ENCODE results near the gene LRRC75B. TPM values are rescaled to one million over a fixed set of nuclear protein-coding genes. Genes with fewer than 3 reads are reported as not detected.
"Not testable (repeated sequence)": the region's sequence is repeated elsewhere in the genome, so short reads cannot be mapped to it uniquely, and the experiment has no call there.

Gene LRRC75B
- total and polyA plus RNA-seq, 2 experiments from 2014 or later: 7.8 to 10.6 TPM

DNA sequence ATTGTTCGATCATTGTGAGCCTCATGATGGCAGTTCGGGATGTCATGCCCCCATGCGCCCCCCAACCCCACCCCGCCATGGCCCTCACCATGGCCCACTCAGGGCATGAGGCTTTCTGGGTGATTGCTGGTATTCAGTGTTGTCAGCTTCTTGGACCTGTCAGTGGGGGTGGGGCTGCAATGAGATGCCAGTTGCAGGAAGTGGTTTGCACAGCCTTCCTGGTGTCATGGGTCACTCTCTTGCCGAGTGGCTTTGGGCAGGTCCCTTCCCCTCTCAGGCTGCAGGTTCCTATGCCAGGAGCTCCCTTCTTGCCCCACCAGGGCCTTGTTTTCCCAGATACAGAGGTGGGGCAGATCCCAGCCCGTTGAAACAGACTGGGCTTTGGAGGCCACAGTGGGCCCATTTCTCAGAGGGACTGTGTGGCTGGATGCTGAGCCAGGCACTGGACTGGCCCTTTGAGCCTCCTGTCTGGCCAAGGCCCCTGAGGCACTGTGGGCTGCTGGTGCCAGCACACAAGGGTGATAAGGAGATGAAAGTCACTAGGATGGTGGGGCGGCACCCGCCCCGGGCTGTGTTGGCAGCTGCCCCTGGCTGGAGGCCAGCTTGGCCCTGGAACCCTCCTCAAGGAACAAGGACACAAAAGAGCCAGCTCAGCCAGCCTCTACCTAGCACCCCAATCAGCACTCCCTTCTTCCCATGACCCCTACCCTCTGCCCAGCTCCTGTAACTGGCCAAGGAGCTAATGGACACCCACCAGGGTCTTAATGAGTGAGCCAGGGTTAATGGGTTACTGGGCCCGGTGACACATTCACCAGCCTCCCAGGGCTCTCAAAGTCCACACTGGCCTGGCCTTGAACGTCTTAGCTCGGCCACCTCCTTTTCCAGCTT is 8.6 kb upstream of the LRRC75B start:
- Histone ChIP-seq H4K20me1 (ENCODE audit: insufficient read depth) (no peaks in the 10 kb centered on the region), H3K4me2 (ENCODE audit: unreplicated experiment) (no peak overlapping the region), H3K27me3 (replicated peaks; ENCODE audit: insufficient read depth) (no peaks in the 10 kb centered on the region), H3F3A (ENCODE audit: insufficient read depth) (no peaks in the 10 kb centered on the region), H3K9me2 (ENCODE audit: insufficient read depth) (no peaks in the 10 kb centered on the region), H3K27ac (no peak overlapping the region), H3K4me3 (no peak overlapping the region), H3K4me1 (ENCODE audit: insufficient read depth) (no peaks in the 10 kb centered on the region), H3K36me3 (ENCODE audit: low read depth) (no peaks in the 10 kb centered on the region), H3K9me3 (ENCODE audit: low read depth) (no peaks in the 10 kb centered on the region), H3K79me2 (ENCODE audit: insufficient read depth) (no peaks in the 10 kb centered on the region), H3K9ac (no peak overlapping the region), H2AFZ (no peak overlapping the region)
- in situ Hi-C loops (cut with MboI): no loop called here
- DNase-seq: no peak
- WGBS, 2 experiments (ENCODE audit: low coverage in 1 of 2, low lambda C conversion rate in 2 of 2, missing lambda C conversion rate in 2 of 2): 80 to 81% methylated on average over 12 of the region's 12 CpGs
- TF ChIP-seq EZH2 (IDR thresholded peaks at IDR 0.05; ENCODE audit: insufficient read depth, poor library complexity, severe bottlenecking): no peak

DNA sequence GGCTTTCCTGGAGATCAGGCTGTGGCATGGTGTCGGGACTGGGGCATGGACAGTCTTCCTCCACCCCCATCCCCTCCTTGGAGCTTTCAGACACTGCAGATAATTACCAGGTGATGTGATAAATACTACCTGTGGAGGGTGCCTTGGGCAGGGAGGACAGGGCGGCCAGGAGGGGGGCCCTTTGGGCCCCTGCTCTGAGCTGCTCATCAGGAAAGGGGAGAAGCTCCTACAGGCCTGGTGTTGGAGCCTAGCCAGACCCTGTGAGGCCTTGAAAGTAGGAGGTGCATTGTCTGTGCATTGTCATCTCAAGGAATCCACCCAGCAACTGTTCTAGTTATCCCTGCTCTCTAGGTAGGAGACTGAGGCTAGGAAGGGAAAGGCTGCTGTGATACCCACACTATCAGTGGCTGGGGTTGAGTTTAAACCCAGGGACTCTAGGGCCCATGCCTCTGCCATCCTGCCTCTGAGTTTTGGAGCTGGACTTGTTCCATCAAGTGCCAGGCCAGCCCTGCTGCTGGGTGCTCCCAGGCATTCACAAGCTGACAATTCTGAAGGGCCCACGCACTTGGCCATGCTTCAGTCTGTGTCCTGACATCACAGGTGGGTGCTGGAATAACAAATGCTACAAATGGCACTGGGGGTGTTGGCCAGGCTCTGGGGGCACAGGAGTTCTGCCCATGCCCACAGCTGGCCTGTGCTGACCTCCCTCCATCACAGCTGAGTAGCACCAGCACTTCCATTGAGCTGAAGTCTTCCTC is 7.3 kb upstream of the LRRC75B start:
- H4K20me1 ChIP-seq (ENCODE audit: insufficient read depth); H3K9ac ChIP-seq; H3K4me2 ChIP-seq (ENCODE audit: unreplicated experiment); H3F3A ChIP-seq (ENCODE audit: insufficient read depth); H3K27me3 ChIP-seq (replicated peaks; ENCODE audit: insufficient read depth); H2AFZ ChIP-seq; H3K36me3 ChIP-seq (ENCODE audit: low read depth); H3K79me2 ChIP-seq (ENCODE audit: insufficient read depth); DNase-seq; in situ Hi-C loops (cut with MboI); H3K9me2 ChIP-seq (ENCODE audit: insufficient read depth); H3K27ac ChIP-seq; H3K4me3 ChIP-seq; H3K4me1 ChIP-seq (ENCODE audit: insufficient read depth); H3K9me3 ChIP-seq (ENCODE audit: low read depth): not testable (repeated sequence)
- WGBS, 2 experiments (ENCODE audit: low coverage in 1 of 2, low lambda C conversion rate in 2 of 2, missing lambda C conversion rate in 2 of 2): 77 to 94% methylated on average over 3 of the region's 3 CpGs

DNA sequence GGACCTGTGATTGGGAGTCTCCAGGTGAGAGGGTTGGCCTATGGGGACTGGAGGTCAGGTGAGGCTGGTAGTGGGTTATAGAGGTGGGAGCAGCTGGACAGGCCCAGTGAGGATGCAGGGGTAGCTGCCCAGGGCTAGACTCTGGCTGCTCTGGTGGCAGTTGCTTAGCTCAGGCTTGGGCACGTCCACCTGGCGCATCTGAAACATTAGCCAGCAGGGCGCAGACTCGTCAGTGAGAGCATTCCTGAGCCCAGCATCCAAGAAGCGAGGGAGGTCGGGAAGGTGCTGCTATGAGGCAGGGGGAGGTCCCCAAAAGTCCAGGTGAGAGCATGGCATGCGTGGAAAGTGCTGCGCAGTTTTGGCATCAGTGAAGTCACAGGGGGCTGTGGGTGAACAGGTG is 6.6 kb upstream of the LRRC75B start:
- Histone ChIP-seq H3K79me2 (ENCODE audit: insufficient read depth) (no peaks in the 10 kb centered on the region), H3K36me3 (ENCODE audit: low read depth) (no peaks in the 10 kb centered on the region), H3F3A (ENCODE audit: insufficient read depth) (no peaks in the 10 kb centered on the region), H3K4me3 (no peak overlapping the region), H3K27me3 (replicated peaks; ENCODE audit: insufficient read depth) (no peaks in the 10 kb centered on the region), H3K9me2 (ENCODE audit: insufficient read depth) (no peaks in the 10 kb centered on the region), H3K4me2 (ENCODE audit: unreplicated experiment) (no peak overlapping the region), H3K27ac (no peak overlapping the region), H4K20me1 (ENCODE audit: insufficient read depth) (no peaks in the 10 kb centered on the region), H3K9me3 (ENCODE audit: low read depth) (no peaks in the 10 kb centered on the region), H2AFZ (no peak overlapping the region), H3K4me1 (ENCODE audit: insufficient read depth) (no peaks in the 10 kb centered on the region), H3K9ac (no peak overlapping the region)
- 74 to 78% methylated on average over 6 to 7 of the region's 8 CpGs for WGBS, 2 experiments (ENCODE audit: low coverage in 1 of 2, low lambda C conversion rate in 2 of 2, missing lambda C conversion rate in 2 of 2)
- in situ Hi-C loops (cut with MboI): no loop called here
- TF ChIP-seq EZH2phosphoT487 (IDR thresholded peaks at IDR 0.05; ENCODE audit: insufficient read depth, low read depth): no peak
- no peak for TF ChIP-seq EZH2 (IDR thresholded peaks at IDR 0.05; ENCODE audit: insufficient read depth, poor library complexity, severe bottlenecking)
- DNase-seq: no peak

DNA sequence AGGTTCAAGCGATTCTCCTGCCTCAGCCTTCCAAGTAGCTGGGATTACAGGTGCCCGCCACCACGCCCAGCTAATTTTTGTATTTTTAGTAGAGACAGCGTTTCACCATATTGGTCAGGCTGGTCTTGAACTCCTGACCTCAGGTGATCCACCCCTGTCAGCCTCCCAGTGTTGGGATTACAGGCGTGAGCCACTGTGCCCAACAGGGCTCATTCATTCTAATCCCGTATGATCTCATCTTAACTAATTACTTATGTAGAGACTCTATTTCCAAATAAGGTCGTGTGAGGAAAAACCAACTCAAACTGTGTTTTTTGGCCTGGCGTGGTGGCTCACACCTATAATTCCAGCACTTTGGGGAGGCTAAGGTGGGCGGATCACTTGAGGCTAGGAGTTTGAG is 4.2 kb upstream of the LRRC75B start:
- H3K4me2 ChIP-seq (ENCODE audit: unreplicated experiment); H3K9me2 ChIP-seq (ENCODE audit: insufficient read depth); DNase-seq; H3K27me3 ChIP-seq (replicated peaks; ENCODE audit: insufficient read depth); H3K4me3 ChIP-seq; H3K9ac ChIP-seq; H3K4me1 ChIP-seq (ENCODE audit: insufficient read depth); H4K20me1 ChIP-seq (ENCODE audit: insufficient read depth); H2AFZ ChIP-seq; H3K9me3 ChIP-seq (ENCODE audit: low read depth); H3K27ac ChIP-seq; H3K79me2 ChIP-seq (ENCODE audit: insufficient read depth); in situ Hi-C loops (cut with MboI); H3K36me3 ChIP-seq (ENCODE audit: low read depth); H3F3A ChIP-seq (ENCODE audit: insufficient read depth): not testable (repeated sequence)
- 58 to 67% methylated on average over 9 of the region's 9 CpGs for WGBS, 2 experiments (ENCODE audit: low coverage in 1 of 2, low lambda C conversion rate in 2 of 2, missing lambda C conversion rate in 2 of 2)
